Fibroblast of lung (primary cell): ENCODE data around the gene SALL3. TPM values are rescaled to one million over a fixed set of nuclear protein-coding genes. Genes with fewer than 3 reads are reported as not detected.

Source experiments
- DNase-seq, 2 donors: peaks; one replicate each; pipeline versions ENCODE4 v3.0.0 to v3.0.0-alpha.2; 2010; ENCODE audit warnings: low read depth in 2 of 2
- H2AFZ ChIP-seq: 2 replicates; pipeline ENCODE4 v1.5.1; 2012; ENCODE audit warnings: low read length, control low read depth, inconsistent platforms
- H3K27ac ChIP-seq: 2 replicates; pipeline ENCODE4 v1.5.1; 2011; ENCODE audit warnings: low read length, control low read depth; ENCODE audit not compliant: insufficient read depth
- H3K27me3 ChIP-seq: 2 replicates; pipeline ENCODE4 v1.5.1; 2011; ENCODE audit warnings: mild to moderate bottlenecking, low read length; ENCODE audit not compliant: control insufficient read depth, insufficient read depth
- H3K36me3 ChIP-seq: 2 replicates; pipeline ENCODE4 v1.5.1; 2011; ENCODE audit warnings: low read length; ENCODE audit not compliant: control insufficient read depth, insufficient read depth
- H3K4me1 ChIP-seq: 2 replicates; pipeline ENCODE4 v1.5.1; 2011; ENCODE audit warnings: low read length; ENCODE audit not compliant: control insufficient read depth, insufficient read depth; ENCODE audit errors: extremely low read depth
- H3K4me2 ChIP-seq: 2 replicates; pipeline ENCODE4 v1.5.1; 2011; ENCODE audit warnings: low read length, control low read depth; ENCODE audit not compliant: insufficient read depth; ENCODE audit errors: extremely low read depth
- H3K4me3 ChIP-seq, 4 experiments: fragments of 200-600 bp in 1 of 4; sonication (generic) in 1 of 4; replicated peaks in 1 of 4; 2 replicates each; pipeline ENCODE4 v1.5.1; 2011 to 2016; ENCODE audit warnings: low read length in 4 of 4, low read depth in 3 of 4, mild to moderate bottlenecking in 3 of 4, control low read depth in 2 of 4, inconsistent platforms in 1 of 4, mixed read lengths in 1 of 4; ENCODE audit not compliant: insufficient read depth in 1 of 4; ENCODE audit errors: control extremely low read depth in 1 of 4
- H3K79me2 ChIP-seq: 2 replicates; pipeline ENCODE4 v1.5.1; 2012; ENCODE audit warnings: mild to moderate bottlenecking, low read length, inconsistent platforms; ENCODE audit not compliant: control insufficient read depth, insufficient read depth
- H3K9ac ChIP-seq: 2 replicates; pipeline ENCODE4 v1.5.1; 2011; ENCODE audit warnings: mild to moderate bottlenecking, low read length, control low read depth; ENCODE audit not compliant: insufficient read depth
- H3K9me3 ChIP-seq: 2 replicates; pipeline ENCODE4 v1.5.1; 2012; ENCODE audit warnings: low read depth, low read length; ENCODE audit not compliant: control insufficient read depth, insufficient read depth
- H4K20me1 ChIP-seq: 2 replicates; pipeline ENCODE4 v1.5.1; 2011; ENCODE audit warnings: low read length; ENCODE audit not compliant: control insufficient read depth, insufficient read depth; ENCODE audit errors: extremely low read depth
- EZH2 ChIP-seq: IDR thresholded peaks from 2 replicates; pipeline ENCODE4 v1.5.1; 2012; ENCODE audit warnings: low read length, control low read depth, mild to moderate bottlenecking; ENCODE audit errors: missing control alignments
- polyA plus RNA-seq, 2 donors: library from polyadenylated mRNA; depleted of rRNA in 1 of 2; stranded (reverse) in 1 of 2; unstranded in 1 of 2; fragments of >200 nt; gene quantifications; 2 replicates each; pipeline ENCODE4 v1.2.1, GENCODE V29; 2011 to 2012; ENCODE audit warnings: missing spikeins in 1 of 2
- total RNA-seq: library from RNA; depleted of rRNA; stranded (reverse); fragments of >200 nt; gene quantifications from 2 replicates; pipeline ENCODE4 v1.2.1, GENCODE V29; 2014
- TF ChIP-seq, protein P1 (sequence below), 2 donors: IDR thresholded peaks in 1 of 2; conservative IDR thresholded peaks in 1 of 2; 1 replicate in 1 of 2; 2 replicates in 1 of 2; pipeline ENCODE4 v1.5.1; 2011 to 2012; ENCODE audit warnings: low read length in 2 of 2, control low read depth in 1 of 2, inconsistent platforms in 1 of 2, low read depth in 1 of 2, mild to moderate bottlenecking in 1 of 2

Gene SALL3
- total and polyA plus RNA-seq, 2 donors (not counting 1 experiment from before 2014, with no cell fraction given), result not detected

- TF ChIP-seq EZH2, result no peak
- TF ChIP-seq, protein P1, sequence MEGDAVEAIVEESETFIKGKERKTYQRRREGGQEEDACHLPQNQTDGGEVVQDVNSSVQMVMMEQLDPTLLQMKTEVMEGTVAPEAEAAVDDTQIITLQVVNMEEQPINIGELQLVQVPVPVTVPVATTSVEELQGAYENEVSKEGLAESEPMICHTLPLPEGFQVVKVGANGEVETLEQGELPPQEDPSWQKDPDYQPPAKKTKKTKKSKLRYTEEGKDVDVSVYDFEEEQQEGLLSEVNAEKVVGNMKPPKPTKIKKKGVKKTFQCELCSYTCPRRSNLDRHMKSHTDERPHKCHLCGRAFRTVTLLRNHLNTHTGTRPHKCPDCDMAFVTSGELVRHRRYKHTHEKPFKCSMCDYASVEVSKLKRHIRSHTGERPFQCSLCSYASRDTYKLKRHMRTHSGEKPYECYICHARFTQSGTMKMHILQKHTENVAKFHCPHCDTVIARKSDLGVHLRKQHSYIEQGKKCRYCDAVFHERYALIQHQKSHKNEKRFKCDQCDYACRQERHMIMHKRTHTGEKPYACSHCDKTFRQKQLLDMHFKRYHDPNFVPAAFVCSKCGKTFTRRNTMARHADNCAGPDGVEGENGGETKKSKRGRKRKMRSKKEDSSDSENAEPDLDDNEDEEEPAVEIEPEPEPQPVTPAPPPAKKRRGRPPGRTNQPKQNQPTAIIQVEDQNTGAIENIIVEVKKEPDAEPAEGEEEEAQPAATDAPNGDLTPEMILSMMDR (conservative IDR thresholded peaks at IDR 0.05 in 1 of 2, IDR thresholded peaks at IDR 0.05 in 1 of 2; ENCODE audit: low read depth in 1 of 2, low read length in 2 of 2), result no peak
- H3K4me1 ChIP-seq, result no peaks in the 10 kb centered on the region
- no peaks in the 10 kb centered on the region for H3K79me2 ChIP-seq
- H3K4me2 ChIP-seq, result no peak overlapping the region
- H3K36me3 ChIP-seq, result no peaks in the 10 kb centered on the region
- H3K27ac ChIP-seq, result no peak overlapping the region
- H2AFZ ChIP-seq, result no peak overlapping the region
- H3K9ac ChIP-seq, result no peak overlapping the region
- no peaks in the 10 kb centered on the region for H4K20me1 ChIP-seq
- H3K9me3 ChIP-seq, result no peaks in the 10 kb centered on the region
- no peak for DNase-seq
- peaks cover 18% of the 10 kb centered on the region for H3K27me3 ChIP-seq
- H3K4me3 ChIP-seq, result no peak overlapping the region
Observed at GRCh38 chr18:78973357-78974083, 6.1 kb upstream of the SALL3 start.

DNA sequence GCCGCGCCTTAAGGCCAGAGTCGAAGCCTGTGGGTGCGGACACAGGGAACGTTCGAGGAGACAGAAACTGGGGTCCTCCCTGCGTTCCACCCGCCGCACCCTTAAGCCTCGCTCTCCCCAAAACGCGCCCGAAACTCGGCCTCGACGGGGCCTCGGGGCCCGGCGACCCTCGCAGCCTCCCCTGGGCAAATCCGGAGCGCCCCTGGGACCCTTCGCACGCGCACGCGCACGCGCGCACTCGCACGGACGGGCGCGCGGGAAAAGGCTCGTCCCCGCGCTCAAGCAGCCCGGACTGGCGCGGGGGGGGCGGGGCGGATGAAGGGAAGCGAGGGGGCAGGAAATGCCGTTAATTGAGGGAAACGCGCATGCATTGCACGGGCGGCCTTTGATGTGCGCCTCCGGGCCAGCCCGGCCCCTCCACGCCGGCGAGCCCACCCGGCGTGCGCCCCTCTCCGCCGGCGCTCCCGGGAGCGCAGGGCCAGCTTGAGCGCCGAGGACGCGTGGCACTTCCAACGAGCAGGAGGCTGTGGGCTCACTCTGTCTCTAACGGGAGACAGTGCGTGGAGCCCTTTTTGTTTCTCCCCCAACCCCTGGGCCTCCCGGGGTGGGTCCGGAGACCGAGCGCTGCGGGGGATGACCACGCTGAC is 5.4 kb upstream of the SALL3 start:
- Histone ChIP-seq H3K4me1 (no peaks in the 10 kb centered on the region), H4K20me1 (no peaks in the 10 kb centered on the region), H2AFZ (no peak overlapping the region)

GRCh38 chr18:78975292-78975691 is 4.3 kb upstream of the SALL3 start:
- Histone ChIP-seq H3K4me3 (no peak overlapping the region), H3K9ac (no peak overlapping the region), H3K4me1 (no peaks in the 10 kb centered on the region), H2AFZ (no peak overlapping the region), H3K36me3 (no peaks in the 10 kb centered on the region), H4K20me1 (no peaks in the 10 kb centered on the region), H3K27ac (no peak overlapping the region), H3K4me2 (no peak overlapping the region), H3K27me3 (peaks cover 20% of the 10 kb centered on the region), H3K9me3 (no peaks in the 10 kb centered on the region), H3K79me2 (no peaks in the 10 kb centered on the region)
- TF ChIP-seq, protein P1 (conservative IDR thresholded peaks at IDR 0.05 in 1 of 2, IDR thresholded peaks at IDR 0.05 in 1 of 2; ENCODE audit: low read depth in 1 of 2, low read length in 2 of 2), result no peak
- TF ChIP-seq EZH2, result no peak
- DNase-seq, result no peak

More for the DNA sequence above, 5.4 kb upstream of the SALL3 start:
- no peak for DNase-seq
- Histone ChIP-seq H3K9me3 (no peaks in the 10 kb centered on the region), H3K27ac (no peak overlapping the region), H3K4me2 (no peak overlapping the region), H3K9ac (no peak overlapping the region), H3K27me3 (peaks cover 20% of the 10 kb centered on the region), H3K79me2 (no peaks in the 10 kb centered on the region), H3K4me3 (no peak overlapping the region), H3K36me3 (no peaks in the 10 kb centered on the region)
- TF ChIP-seq EZH2, result no peak
- TF ChIP-seq, protein P1 (conservative IDR thresholded peaks at IDR 0.05 in 1 of 2, IDR thresholded peaks at IDR 0.05 in 1 of 2; ENCODE audit: low read depth in 1 of 2, low read length in 2 of 2), result no peak
